Fibroblast of mammary gland (primary cell): Measurements from ENCODE around the gene PCED1A.
"Not testable (repeated sequence)": the region's sequence is repeated elsewhere in the genome, so short reads cannot be mapped to it uniquely, and the experiment has no call there.

Experiments
- DNase-seq: peaks from one replicate; pipeline ENCODE4 v3.0.0-alpha.2; 2010; ENCODE audit warnings: low read depth
- H3K4me3 ChIP-seq: 2 replicates; pipeline ENCODE4 v1.5.1; 2011; ENCODE audit warnings: low read depth, mild to moderate bottlenecking, low read length, moderate library complexity; ENCODE audit not compliant: control insufficient read depth
- TF ChIP-seq, protein P1 (sequence below): conservative IDR thresholded peaks from 2 replicates; pipeline ENCODE4 v1.5.1; 2011; ENCODE audit warnings: low read depth, low read length, inconsistent platforms; ENCODE audit not compliant: control insufficient read depth, insufficient read depth

The PCED1A gene

DNA sequence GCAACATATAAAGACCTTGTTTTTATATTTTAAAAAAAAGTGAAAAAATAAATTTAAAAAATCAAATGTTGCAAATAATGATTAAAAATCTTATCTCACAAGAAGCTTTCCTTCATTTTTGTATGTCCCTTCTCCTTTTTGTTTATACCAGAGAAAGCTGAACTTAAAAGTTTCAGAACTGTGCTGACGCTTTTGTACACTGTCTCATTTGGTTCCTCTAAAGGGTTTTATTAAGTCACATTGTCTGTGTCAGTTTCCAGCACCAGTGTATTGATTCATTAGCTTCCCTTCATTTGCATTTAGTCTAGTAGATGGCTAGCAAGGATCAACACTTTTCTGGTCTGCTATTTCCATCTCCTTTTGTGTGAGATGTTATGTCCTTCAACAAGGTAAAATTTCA, 6.7 kb downstream of the PCED1A start:
- no peak overlapping the region for H3K4me3 ChIP-seq
- TF ChIP-seq, protein P1, sequence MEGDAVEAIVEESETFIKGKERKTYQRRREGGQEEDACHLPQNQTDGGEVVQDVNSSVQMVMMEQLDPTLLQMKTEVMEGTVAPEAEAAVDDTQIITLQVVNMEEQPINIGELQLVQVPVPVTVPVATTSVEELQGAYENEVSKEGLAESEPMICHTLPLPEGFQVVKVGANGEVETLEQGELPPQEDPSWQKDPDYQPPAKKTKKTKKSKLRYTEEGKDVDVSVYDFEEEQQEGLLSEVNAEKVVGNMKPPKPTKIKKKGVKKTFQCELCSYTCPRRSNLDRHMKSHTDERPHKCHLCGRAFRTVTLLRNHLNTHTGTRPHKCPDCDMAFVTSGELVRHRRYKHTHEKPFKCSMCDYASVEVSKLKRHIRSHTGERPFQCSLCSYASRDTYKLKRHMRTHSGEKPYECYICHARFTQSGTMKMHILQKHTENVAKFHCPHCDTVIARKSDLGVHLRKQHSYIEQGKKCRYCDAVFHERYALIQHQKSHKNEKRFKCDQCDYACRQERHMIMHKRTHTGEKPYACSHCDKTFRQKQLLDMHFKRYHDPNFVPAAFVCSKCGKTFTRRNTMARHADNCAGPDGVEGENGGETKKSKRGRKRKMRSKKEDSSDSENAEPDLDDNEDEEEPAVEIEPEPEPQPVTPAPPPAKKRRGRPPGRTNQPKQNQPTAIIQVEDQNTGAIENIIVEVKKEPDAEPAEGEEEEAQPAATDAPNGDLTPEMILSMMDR: no peak
- DNase-seq: no peak

DNA sequence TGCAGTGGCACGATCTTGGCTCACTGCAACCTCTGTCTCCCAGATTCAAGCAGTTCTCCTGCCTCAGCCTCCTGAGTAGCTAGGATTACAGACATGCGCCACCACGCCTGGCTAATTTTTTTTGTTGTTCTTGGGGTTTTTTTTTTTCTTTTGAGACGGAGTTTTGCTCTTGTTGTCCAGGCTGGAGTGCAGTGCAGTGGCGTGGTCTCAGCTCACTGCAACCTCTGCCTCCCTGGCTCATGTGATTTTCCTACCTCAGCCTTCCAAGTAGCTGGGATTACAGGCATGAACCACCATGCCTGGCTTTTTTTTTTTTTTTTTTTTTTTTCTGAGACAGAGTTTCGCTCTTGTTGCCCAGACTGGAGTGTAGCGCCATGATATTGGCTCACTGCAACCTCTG, 9.2 kb downstream of the PCED1A start:
- not testable (repeated sequence) for H3K4me3 ChIP-seq

DNA sequence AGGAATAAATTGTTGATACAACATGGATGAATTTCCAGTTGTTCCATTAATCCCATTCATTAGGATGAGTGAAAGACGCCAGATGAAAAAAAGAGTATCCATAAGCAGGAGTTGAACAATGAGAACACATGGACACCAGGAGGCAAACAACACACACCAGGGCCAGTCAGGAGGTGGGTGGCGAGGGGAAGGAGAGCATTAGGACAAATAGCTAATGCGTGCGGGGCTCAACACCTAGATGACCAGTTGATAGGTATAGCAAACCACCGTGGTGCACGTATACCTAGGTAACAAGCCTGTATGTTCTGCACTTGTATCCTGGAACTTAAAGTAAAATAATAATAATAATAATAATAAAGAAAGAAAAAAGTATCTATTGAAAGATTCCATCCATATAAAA, 11.1 kb downstream of the PCED1A start:
- H3K4me3 ChIP-seq: no peak overlapping the region
- TF ChIP-seq, protein P1: no peak
- DNase-seq: no peak

More for the DNA sequence above, 9.2 kb downstream of the PCED1A start:
- DNase-seq: not testable (repeated sequence)

DNA sequence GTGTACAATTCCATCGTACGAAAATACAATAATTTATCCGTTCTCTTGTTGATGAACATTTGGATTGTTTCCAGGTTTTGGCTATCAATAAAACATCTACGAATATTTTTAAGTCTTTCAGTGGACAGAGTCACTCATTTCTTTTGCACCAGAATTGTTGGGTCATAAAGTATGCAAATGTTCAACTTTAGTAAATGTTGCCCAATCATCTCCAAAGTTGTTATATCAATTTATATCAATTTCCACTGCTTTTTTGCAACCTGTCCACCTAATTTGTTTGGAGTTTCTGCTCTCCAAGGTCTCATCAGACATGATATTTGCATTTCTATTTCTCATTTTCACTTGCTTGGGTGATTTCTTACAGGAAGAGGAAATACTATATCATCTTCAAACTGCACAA, 13.8 kb downstream of the PCED1A start:
- no peak overlapping the region for H3K4me3 ChIP-seq
- DNase-seq: no peak
- TF ChIP-seq, protein P1: no peak

DNA sequence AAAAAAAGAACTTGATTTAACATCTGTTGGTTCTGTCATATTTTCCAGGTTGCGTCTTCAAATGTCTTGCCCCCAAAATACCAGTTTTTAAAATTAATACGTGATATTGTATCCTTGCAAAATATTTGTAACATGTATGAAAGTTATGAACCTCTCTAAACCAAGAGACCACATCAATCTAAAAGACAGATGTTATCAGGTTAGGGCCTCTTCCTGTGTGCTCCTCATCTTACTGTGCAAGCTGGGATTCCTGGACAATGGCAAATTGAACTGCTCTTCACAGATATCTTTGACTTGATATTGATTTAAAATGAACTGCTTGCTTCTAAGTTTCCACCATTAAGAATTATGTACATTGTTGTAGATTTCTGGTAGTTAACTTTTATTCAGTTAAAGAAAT, 14.7 kb downstream of the PCED1A start:
- H3K4me3 ChIP-seq: no peak overlapping the region
- no peak for DNase-seq
- TF ChIP-seq, protein P1: no peak

DNA sequence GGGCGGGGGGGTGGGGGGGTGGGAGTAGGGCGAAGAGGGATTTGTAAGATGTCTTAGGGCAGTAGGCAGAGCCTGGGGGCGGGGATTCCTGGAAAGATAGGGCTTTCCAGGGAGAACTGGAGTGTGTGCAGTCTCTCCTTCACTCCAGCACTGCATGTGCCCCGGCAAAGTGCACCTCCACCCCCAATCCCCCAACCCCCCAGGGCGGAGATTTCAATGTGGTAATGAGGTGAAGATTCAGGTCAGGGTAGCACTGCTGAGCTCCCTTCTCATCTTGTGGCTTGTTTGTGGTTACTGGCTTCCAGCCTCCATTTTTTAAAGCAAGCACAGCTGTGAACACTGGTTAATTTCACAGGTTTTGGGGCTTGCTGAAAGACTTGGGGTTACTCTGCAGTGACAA, 18.4 kb downstream of the PCED1A start:
- DNase-seq: peak; percentile 51
- no peak overlapping the region for H3K4me3 ChIP-seq
- TF ChIP-seq, protein P1: no peak

GRCh38 chr20:2820896-2821869, 19.3 kb downstream of the PCED1A start:
- TF ChIP-seq, protein P1: no peak
- no peak for DNase-seq
- no peak overlapping the region for H3K4me3 ChIP-seq
